ENCODE data around the gene C1orf115.
"Not testable (repeated sequence)": the region's sequence is repeated elsewhere in the genome, so short reads cannot be mapped to it uniquely, and the experiment has no call there.

C1orf115 gene, protein sequence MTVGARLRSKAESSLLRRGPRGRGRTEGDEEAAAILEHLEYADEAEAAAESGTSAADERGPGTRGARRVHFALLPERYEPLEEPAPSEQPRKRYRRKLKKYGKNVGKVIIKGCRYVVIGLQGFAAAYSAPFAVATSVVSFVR

DNA sequence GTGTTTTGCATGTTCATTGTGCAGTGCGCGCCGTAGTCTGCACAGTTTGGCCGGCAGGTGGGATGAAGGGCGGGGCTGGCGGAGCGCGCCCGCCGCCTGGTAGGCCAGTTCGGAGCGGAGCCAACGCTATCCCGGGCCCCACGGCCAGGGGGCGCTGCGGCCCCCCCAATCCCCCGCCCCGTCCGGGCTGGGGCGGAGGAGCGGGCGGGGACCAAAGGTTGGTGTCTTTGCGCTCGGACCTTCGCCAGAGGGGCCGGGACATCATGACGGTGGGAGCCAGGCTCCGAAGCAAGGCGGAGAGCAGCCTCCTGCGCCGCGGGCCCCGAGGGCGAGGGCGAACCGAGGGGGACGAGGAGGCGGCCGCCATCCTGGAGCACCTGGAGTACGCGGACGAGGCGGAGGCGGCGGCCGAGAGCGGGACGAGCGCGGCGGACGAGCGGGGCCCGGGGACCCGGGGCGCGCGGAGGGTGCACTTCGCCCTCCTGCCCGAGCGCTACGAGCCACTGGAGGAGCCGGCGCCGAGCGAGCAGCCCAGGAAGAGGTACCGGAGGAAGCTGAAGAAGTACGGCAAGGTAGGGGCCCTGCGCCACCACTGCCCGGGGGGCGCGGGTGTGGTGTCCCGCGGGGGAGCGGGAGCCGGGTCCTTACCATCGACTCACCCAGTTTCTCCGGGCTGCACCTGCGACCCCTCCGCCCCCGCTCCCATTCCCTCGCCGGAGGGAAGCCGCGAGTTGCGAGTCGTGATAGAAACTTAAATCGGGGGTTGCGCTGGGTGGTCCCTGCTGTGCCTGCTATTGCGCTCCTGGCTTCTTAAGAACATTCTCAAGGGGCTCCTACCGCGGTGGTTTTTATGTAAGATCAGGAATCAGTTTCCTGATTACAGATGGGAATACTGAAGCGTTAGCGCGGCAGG is at the start of gene C1orf115:
TSS of gene C1orf115 (plus strand) at position 224 of the 913 bp plus-strand sequence. CDS start at position 264, 40 bp downstream.
- peak; percentile 40 for DNase-seq (ENCODE audit: low read depth)

DNA sequence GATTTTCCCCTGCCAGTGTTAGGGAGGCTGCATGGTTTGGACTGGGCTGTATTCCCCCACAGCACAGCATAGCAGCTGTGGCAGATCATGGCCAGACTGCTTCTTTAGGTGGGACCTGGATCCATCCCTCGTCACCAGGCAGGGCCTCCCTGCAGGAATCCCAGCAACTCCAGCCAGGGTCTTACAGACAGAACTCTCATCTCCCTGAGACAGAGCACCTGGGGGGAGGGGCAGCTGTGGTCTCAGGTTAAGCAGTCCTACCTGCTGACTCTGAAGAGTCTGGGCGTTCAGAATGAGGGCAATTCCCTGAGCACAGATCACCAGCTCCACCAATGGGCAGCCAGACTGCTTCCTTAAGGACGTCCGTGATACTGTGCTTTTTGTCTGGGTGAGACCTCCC is 47.9 kb upstream of the C1orf115 start:
- DNase-seq (ENCODE audit: low read depth): no peak

DNA sequence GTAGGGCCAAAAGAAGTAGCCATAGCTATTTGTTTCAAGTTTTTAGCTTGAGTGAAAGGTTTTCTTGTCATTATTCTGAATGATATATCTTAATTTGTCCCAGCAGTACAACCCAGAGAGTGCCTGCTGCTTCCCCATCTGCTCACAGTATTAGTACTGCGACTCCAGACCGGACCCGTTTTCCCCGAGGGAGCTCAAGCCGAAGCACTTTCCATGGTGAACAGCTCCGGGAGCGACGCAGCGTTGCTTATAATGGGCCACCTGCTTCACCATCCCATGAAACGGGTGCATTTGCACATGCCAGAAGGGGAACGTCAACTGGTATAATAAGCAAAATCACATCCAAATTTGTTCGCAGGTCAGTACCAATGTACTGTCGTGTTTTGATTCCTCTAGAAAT is 37.2 kb upstream of the C1orf115 start:
- no peak for DNase-seq (ENCODE audit: low read depth)

DNA sequence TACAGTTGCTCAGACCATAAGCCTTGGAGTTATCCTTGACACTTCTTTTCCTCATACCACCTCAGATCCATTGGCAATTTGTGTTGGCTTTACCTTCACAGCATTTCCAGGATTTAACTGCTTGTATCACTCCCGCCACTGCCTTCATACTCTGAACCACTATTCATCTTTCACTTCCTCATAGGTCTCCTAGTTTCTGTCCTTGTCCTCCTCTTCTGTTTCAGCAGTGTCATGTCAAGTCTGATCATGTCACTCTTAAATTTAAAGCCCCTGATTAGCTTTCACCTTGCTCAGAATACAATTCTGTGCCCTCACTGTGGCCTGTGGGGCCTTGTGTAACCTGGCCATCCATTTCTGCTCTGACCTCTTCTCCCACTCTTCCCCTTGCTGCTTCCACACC is 34.7 kb upstream of the C1orf115 start:
- no peak for DNase-seq (ENCODE audit: low read depth)

DNA sequence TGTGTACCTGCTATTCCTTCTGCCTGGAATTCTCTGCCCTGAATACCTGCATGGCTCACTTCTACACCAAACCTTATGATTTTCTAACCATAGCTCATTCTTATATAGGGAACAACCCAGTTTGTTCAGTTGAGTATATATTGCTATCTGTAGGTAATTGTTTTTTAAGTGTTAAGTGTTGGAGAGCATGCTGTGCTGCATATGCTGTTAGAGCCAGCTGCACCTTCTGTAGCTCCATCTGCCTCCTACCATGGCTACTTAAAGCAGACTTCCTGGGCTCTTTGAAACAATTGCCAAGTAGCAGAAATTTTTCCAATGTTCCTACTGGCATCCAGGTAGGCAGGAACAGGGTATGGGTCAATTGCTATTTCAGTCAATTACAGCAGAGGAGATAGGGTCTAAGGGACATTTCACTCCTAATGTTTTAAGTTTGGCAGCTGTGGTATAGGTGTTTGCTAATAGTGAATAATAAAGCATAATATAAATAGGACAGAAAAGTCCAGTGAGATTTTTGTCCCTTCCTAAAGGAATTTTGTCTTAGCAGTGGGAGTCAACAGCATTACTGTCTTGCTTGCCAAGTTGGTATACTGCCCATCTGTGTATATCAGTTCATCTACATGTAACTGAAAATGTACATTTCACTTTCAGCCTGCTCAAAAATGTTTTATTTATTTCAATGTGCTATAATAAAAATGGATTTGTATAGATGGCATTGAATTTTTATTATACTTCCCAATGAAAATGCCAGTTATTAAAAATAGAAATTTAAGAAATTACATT is 34.0 kb upstream of the C1orf115 start:
- no peak for DNase-seq (ENCODE audit: low read depth)

DNA sequence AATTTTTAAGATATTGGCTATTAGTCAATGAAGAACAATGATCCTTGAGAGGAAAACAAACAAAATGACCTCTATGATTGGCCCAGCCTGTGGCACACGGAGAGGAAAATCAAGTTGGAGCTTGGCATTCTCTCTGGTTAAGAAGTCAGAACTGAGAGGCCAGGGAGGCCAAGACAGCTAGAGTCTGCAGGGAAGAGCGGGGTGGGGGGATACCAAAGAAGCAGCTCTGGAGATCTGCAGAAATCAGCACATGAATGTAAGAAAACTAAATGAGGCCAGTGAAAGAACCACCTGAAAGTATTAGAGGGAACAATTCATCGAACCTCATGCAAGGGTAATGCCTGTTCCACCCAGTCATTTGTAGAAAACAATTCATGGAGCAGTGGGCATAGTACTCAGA is 23.8 kb upstream of the C1orf115 start:
- DNase-seq (ENCODE audit: low read depth): no peak

DNA sequence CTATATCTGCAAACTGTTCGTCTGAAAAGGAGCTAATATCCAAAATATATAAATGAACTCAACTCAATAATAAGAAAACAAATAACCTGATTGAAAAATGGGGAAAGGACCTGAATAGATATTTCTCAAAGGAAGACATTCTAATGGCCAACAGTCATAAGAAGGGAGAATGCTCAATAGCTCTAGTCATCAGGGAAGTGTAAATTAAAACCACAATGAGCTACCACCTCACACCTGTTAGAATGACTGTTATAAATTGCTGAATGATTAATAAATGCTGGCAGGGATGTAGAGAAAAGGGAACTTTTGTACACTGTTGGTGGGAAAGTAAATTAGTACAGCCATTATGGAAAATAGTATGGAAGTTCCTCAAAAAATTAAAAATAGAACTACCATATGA is 21.2 kb upstream of the C1orf115 start:
- no peak for DNase-seq (ENCODE audit: low read depth)

DNA sequence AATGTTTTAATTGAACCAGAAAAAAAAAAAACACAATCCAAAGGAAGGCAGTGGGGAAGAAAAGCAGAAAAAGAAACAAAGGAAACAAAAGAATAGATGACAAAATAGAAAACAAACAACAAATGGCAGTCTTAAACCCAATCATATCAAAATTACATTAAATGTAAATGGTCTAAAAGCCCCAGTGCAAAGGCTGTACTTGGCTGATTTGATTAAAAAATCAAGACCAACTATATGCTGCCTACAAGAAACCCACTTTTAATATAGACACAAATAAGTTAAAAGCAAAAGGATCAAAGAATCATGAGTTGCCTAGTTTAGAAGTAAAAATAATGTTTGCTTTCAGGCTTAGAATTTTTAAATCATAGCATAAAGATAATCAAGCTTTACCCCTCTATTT is 19.8 kb upstream of the C1orf115 start:
- no peak for DNase-seq (ENCODE audit: low read depth)

DNA sequence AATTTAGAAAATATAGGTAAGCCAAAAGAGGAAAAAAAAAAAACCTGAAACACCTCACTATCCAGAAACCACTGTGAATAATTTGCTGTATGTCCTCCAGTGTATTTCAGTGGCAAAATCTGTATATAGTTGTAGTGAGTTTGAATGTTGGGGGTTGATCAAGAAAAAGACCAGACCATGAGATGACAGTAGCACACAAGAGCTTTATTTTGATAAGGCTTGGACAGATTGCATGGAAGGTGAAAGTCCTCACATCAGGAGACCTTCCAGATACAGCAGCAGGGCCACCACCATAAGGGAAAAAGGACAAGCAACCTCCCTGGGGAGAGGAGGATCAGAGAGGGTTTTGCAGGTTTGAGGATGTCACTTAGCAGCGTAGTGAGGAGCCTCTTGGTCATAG is 16.2 kb upstream of the C1orf115 start:
- DNase-seq (ENCODE audit: low read depth): no peak

DNA sequence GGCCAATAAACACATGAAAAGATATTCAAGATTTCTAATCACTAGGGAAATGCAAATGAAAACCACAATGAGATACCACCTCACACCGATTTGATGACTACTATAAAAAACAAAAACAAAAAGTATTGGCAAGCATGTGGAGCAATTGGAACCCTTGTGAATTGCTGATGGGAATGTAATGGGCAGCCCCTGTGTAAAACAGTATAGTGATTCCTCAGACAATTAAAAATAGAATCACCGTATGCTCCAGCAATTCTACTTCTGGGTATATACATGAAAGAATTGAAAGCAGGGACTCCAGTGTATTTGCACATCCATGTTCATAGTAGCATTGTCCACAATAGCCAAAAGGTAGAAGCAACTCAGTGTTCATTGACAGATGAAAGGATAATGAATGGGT is 12.9 kb upstream of the C1orf115 start:
- DNase-seq (ENCODE audit: low read depth): no peak

DNA sequence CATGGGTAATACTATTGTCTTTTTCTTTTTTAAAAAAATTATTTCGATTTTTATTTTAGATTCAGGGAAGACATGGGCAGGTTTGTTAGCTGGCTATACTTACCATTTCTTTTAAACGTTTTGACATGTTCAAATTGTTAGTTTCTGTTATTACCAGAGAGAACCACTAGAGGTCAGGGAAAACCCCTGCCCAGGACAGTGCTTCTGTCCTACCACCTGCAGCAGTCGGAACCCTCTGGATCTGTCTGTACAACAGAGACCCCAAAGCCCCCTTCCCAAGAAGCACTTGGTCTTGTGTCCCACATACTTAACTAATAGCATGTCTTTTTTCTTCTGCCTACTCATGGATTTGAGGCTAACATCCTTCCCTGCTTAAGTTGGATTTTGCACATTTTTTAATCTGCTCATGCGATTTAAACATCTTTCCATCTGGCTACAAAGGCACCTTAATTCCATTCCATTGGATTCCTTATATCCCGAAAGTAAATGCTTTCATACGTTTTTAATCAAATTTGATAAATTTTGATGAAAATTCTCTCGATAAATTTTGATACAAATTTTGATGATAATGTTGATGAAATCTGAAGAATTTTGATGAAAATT is 10.0 kb upstream of the C1orf115 start:
- DNase-seq (ENCODE audit: low read depth): no peak

DNA sequence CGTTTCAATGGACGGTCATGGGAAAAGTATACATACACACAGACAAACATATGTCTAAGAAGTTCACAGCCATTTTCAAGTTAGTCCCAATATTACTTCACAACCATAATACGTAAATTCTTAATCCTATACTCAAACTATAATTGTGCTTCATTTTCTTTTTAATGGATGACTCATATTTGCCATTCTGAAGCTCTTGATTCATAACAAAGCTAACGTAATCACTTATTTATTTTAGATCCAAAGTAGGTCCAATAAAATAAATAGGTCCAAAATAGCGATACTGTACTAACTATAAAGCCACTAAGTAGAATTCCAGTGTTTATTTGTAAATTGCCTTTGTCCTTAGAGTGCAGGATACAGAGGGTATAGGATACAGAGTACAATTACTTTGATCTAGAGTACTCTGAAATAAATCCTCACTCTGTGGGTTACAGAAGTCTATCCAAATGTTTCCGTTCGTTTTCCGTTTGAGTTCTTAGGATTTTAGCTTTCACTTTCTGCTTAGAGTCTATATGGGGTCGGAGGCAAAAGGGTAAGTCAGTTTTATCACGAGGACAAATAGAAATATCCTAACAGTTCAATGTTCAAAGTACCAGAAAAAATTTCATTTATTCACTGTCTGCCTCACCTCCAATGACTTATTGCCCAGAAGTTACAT is 8.8 kb upstream of the C1orf115 start:
- no peak for DNase-seq (ENCODE audit: low read depth)

DNA sequence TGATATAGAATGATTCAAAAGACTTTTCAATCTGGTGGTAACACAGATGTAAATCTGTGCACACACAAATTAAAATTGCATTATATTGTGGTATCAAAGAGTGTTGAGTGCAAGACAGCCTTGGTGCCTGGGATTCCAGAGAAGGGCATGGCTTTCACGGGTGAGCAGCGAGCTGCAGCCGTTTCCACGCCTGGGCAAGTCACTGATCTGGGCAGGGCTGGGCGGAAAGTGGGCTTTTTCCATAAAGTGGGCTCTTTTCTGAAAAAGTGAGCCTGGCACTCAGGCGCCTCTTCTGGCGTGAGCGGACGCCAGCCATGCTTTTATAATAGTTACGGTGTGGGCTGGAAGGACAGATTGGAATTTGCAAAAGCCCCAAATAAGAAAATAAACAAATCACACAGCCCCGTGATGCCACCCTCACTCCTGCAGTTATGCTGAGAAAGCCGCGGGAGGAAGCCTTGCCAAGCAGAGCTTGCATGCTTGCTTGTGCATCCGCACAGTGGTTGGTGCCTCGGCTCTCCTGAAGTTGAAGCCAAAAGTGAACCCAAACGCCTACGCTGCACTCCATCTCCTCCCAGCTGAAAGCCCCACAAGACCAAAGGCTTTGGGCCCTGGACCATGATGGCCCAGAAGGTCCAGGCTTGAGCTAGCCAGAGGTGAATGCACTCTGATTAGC is 7.1 kb upstream of the C1orf115 start:
- no peak for DNase-seq (ENCODE audit: low read depth)

DNA sequence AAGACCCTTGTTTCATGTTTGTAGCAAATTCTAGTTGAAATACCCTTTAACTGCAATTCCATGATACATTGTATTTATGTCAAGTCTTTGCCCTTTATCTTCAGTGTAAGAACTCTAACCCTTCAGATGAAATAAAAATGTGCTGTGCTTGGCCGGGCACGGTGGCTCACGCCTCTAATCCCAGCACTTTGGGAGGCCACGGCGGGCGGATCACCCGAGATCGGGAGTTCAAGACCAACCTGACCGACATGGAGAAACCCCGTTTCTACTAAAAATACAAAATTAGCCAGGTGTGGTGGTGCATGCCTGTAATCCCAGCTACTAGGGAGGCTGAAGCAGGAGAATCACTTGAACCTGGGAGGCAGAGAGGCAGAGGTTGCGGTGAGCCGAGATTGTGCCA is 6.4 kb upstream of the C1orf115 start:
- not testable (repeated sequence) for DNase-seq (ENCODE audit: low read depth)

DNA sequence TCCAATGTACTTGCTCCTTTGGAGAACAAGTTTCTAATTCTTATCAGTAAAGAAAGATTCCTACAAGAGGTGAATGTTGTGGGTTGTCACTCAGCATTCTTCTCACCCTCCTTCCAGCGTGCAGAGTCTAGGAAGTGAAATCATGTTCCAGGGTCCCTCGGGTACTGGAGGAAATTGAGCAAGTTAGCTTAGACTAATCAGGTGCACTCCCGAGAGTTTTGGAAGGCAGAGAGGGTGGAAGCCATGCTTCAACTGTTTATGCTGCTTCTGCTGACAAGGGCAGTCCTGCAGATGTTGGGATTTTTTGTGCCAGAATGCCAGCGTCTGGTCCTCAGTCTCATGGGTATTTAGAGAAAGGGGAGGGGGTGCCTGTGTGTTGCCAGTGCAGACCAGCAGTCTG is 5.3 kb upstream of the C1orf115 start:
- no peak for DNase-seq (ENCODE audit: low read depth)

DNA sequence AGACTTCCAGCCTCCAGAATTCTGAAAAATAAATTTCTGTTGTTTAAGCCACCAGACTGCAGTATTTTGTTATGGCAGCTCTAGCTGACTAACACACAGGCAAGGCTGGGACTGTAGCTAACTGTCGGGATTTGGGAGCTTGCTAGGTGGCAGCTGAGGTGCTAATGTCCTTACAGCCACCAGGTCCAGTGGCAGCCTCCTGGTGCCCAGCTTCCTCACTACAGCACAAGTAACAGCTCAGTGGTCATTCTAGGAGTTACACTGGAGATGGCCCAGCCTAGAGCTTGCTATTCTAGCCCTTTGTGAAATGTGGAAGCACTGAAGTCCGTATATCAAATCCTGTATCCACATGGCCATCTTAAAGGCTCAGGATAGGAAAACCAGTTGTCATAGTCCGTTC is 4.3 kb upstream of the C1orf115 start:
- no peak for DNase-seq (ENCODE audit: low read depth)

DNA sequence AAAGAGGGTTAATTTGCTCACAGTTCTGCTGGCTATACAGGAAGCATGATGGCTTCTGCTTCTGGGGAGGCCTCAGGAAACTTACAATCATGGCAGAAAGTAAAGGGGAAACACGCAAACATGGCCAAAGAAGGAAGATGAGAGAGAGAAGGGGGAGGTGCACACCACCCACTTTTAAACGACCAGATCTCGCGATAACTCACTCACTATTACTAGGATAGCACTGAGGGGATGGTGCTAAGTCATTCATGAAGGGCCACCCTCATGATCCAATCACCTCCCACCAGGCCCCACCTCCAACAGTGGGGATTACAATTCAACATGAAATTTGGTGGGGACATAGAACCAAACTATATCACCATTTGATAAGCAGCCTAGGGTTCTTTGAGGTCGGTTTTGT is 2.4 kb upstream of the C1orf115 start:
- DNase-seq (ENCODE audit: low read depth): no peak

DNA sequence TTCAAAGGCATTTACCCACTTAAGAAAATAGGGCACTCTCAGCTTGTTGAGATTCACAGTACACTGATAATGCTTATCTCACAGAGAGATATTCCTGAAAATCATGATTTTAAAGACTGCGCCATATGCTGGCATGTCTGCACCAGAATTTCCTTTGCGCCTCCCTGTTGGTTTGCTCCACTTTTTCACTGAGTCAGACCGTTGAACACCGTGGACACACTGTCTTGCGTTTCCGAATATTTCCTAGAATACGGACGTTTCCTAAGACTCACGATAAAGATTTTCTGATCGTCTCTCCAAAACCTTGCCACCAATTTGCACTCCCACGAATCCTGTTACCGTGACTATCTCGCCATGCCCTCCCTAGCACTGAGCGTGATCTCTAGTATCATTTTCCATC is 497 bp upstream of the C1orf115 start:
- DNase-seq (ENCODE audit: low read depth): no peak

DNA sequence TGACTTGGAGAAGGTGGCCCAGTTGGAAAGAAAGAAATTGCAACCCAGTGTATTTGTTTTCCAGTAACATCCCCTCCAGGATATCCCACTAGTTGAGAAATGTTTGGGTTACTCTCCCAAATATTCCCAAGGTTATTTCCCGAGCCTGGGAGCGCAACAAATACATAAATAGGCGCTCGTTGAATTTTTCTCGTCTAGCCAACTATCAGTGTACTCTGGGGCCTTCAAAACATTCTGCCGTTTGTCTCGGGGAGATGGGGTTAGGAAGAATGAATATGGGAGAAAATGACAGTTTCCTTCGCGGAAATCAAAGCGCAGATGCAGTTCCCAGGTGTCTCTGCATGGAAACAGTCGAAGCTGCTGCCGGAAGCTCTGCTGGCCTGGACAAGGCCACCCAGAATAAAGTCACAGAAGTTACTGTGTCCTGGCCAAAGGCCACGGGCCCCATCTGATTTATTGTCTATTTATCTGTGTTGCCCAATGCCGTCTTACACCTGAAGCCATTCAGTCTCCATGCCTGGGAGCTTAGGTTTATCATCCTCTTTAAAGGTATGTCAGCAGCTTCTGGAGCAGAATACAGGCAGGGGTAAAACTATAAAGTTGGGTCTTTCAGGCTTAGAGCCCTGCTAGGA is 1.0 kb downstream of the C1orf115 start:
- DNase-seq (ENCODE audit: low read depth): no peak

DNA sequence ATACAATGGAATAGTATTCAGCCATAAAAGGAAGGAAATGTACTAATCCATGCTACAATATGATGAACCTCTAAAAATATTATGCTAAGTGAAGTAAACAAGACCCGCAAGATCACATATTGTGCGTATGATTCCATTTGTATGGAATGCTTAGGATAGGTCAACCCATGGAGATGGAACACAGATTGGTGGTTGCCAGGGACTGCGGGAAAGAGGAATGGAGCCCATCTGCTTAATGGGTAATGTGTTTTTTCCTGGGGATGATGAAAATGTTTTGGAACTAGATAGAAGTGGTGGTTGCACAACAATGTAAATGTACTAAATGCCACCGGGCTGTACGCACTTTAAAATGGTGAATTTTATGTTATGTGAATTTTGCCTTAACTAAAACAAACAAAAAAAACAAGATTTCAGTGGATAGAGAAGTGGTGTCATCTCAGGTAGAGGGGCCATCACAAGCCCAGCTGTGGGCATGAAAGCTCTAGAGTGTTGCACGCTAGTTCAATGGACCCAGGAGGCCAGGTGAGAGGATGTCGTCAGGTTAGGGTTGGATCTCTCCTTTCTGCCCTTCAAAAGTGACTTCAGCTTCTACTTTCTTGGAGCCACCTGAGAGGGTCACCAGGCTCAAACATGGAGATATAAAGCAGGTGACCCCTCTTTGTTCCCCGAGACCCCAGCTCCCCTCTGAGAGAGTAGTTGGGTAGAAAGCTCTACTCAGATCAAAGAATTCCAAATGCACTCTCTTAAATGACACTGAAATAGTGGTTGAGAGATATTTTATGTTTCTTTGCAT is 2.5 kb downstream of the C1orf115 start:
- no peak for DNase-seq (ENCODE audit: low read depth)
